Astrocyte (in vitro differentiated cells and primary cell): ENCODE measurements around the gene LSM12.

Experiments used
- CTCF ChIP-seq: IDR thresholded peaks from 2 replicates; pipeline ENCODE4 v1.5.1; 2011; ENCODE audit warnings: low read depth, mild to moderate bottlenecking, inconsistent platforms, low read length, moderate library complexity; ENCODE audit not compliant: insufficient read depth
- EZH2 ChIP-seq: IDR thresholded peaks from 2 replicates; pipeline ENCODE4 v1.6.1; 2012; ENCODE audit warnings: mild to moderate bottlenecking, low read length, inconsistent platforms; ENCODE audit not compliant: insufficient read depth

GRCh38 chr17:44062871-44063270 lies 3.6 kb downstream of the LSM12 start:
- TF ChIP-seq EZH2: no peak
- TF ChIP-seq CTCF: no peak
